Astrocyte (in vitro differentiated cells and primary cell): ENCODE data around the gene ATXN1. TPM values are rescaled to one million over a fixed set of nuclear protein-coding genes. Genes with fewer than 3 reads are reported as not detected.

ENCODE experiments used
- DNase-seq: peaks from one replicate; pipeline ENCODE4 v3.0.0-alpha.2; 2010; ENCODE audit warnings: low read depth
- FAIRE-seq: peaks from 2 replicates; lab custom pipeline; 2011; peaks lifted over from hg19 to GRCh38; lab: Jason Lieb, UNC
- H2AFZ ChIP-seq: 2 replicates; pipeline ENCODE4 v1.6.0; 2012; ENCODE audit warnings: low read depth, low read length, inconsistent platforms
- H3K27ac ChIP-seq: 2 replicates; pipeline ENCODE4 v1.5.1; 2011; ENCODE audit warnings: low read depth, low read length, inconsistent platforms
- H3K27me3 ChIP-seq: 2 replicates; pipeline ENCODE4 v1.6.0; 2011; ENCODE audit warnings: low read length, inconsistent platforms; ENCODE audit not compliant: insufficient read depth
- H3K36me3 ChIP-seq: 2 replicates; pipeline ENCODE4 v1.5.1; 2011; ENCODE audit warnings: low read length, inconsistent platforms; ENCODE audit not compliant: insufficient read depth
- H3K4me1 ChIP-seq: 2 replicates; pipeline ENCODE4 v1.5.1; 2011; ENCODE audit warnings: low read length, inconsistent platforms; ENCODE audit not compliant: insufficient read depth
- H3K4me2 ChIP-seq: 2 replicates; pipeline ENCODE4 v1.6.0; 2012; ENCODE audit warnings: low read length, inconsistent platforms
- H3K4me3 ChIP-seq: 2 replicates; pipeline ENCODE4 v1.5.1; 2011; ENCODE audit warnings: low read depth, mild to moderate bottlenecking, low read length, inconsistent platforms; ENCODE audit not compliant: insufficient read depth
- H3K79me2 ChIP-seq: 2 replicates; pipeline ENCODE4 v1.6.0; 2012; ENCODE audit warnings: mild to moderate bottlenecking, low read length, inconsistent platforms; ENCODE audit not compliant: insufficient read depth
- H3K9ac ChIP-seq: 2 replicates; pipeline ENCODE4 v1.6.0; 2012; ENCODE audit warnings: mild to moderate bottlenecking, low read length, inconsistent platforms
- H3K9me3 ChIP-seq: 2 replicates; pipeline ENCODE4 v1.5.1; 2012; ENCODE audit warnings: low read depth, mild to moderate bottlenecking, low read length, inconsistent platforms; ENCODE audit not compliant: insufficient read depth
- H4K20me1 ChIP-seq: 2 replicates; pipeline ENCODE4 v1.6.0; 2012; ENCODE audit warnings: low read length, inconsistent platforms; ENCODE audit not compliant: insufficient read depth
- H3K27ac Mint-ChIP-seq: one replicate; pipeline ENCODE4 v1.8.0; 2021; ENCODE audit warnings: mild to moderate bottlenecking, mixed read lengths; ENCODE audit not compliant: unreplicated experiment
- H3K27me3 Mint-ChIP-seq: one replicate; pipeline ENCODE4 v1.8.0; 2021; ENCODE audit warnings: low read depth, mixed read lengths; ENCODE audit not compliant: unreplicated experiment
- H3K36me3 Mint-ChIP-seq: one replicate; pipeline ENCODE4 v1.8.0; 2021; ENCODE audit warnings: low read depth, mixed read lengths; ENCODE audit not compliant: unreplicated experiment
- H3K4me1 Mint-ChIP-seq: one replicate; pipeline ENCODE4 v1.8.0; 2021; ENCODE audit warnings: low read depth, mixed read lengths; ENCODE audit not compliant: unreplicated experiment
- H3K4me3 Mint-ChIP-seq: one replicate; pipeline ENCODE4 v1.8.0; 2021; ENCODE audit warnings: mild to moderate bottlenecking, moderate library complexity, mixed read lengths; ENCODE audit not compliant: unreplicated experiment
- H3K9me3 Mint-ChIP-seq: one replicate; pipeline ENCODE4 v1.8.0; 2021; ENCODE audit warnings: mild to moderate bottlenecking, mixed read lengths; ENCODE audit not compliant: unreplicated experiment
- CTCF ChIP-seq: IDR thresholded peaks from 2 replicates; pipeline ENCODE4 v1.5.1; 2011; ENCODE audit warnings: low read depth, mild to moderate bottlenecking, inconsistent platforms, low read length, moderate library complexity; ENCODE audit not compliant: insufficient read depth
- EZH2 ChIP-seq: IDR thresholded peaks from 2 replicates; pipeline ENCODE4 v1.6.1; 2012; ENCODE audit warnings: mild to moderate bottlenecking, low read length, inconsistent platforms; ENCODE audit not compliant: insufficient read depth
- total RNA-seq: library from RNA; stranded (reverse); gene quantifications from 2 replicates; pipeline ENCODE4 v1.2.1, GENCODE V29; 2021

Gene ATXN1
- total RNA-seq, 1 donor from 2014 or later, result 70.9 TPM

- Histone ChIP-seq H3K27ac (no peak overlapping the region), H3K9ac (no peak overlapping the region), H2AFZ (no peak overlapping the region), H4K20me1 (peaks cover 4% of the 10 kb centered on the region), H3K79me2 (no peaks in the 10 kb centered on the region), H3K4me2 (no peak overlapping the region), H3K36me3 (peaks cover 3% of the 10 kb centered on the region), H3K27me3 (no peaks in the 10 kb centered on the region), H3K4me1 (no peaks in the 10 kb centered on the region), H3K9me3 (no peaks in the 10 kb centered on the region), H3K4me3 (no peak overlapping the region)
- TF ChIP-seq EZH2, result no peak
- TF ChIP-seq CTCF, result no peak
- FAIRE-seq (no peak), DNase-seq (no peak)
- no peaks in the 10 kb centered on the region for H3K4me1 Mint-ChIP-seq
- H3K27ac Mint-ChIP-seq, result no peak overlapping the region
- H3K4me3 Mint-ChIP-seq, result no peak overlapping the region
- peaks cover 20% of the 10 kb centered on the region for H3K36me3 Mint-ChIP-seq
- no peaks in the 10 kb centered on the region for H3K9me3 Mint-ChIP-seq
- no peaks in the 10 kb centered on the region for H3K27me3 Mint-ChIP-seq
These were observed 459.7 kb downstream of the ATXN1 start for GRCh38 chr6:16301511-16301910.

- Histone ChIP-seq H3K9me3 (no peaks in the 10 kb centered on the region), H3K9ac (no peak overlapping the region), H3K4me1 (no peaks in the 10 kb centered on the region), H3K4me2 (no peak overlapping the region), H3K27me3 (no peaks in the 10 kb centered on the region), H3K27ac (no peak overlapping the region), H3K4me3 (no peak overlapping the region), H3K36me3 (no peaks in the 10 kb centered on the region), H4K20me1 (peaks cover 4% of the 10 kb centered on the region), H2AFZ (no peak overlapping the region), H3K79me2 (no peaks in the 10 kb centered on the region)
- TF ChIP-seq EZH2 (no peak), CTCF (no peak)
- peaks cover 5% of the 10 kb centered on the region for H3K9me3 Mint-ChIP-seq
- no peaks in the 10 kb centered on the region for H3K27me3 Mint-ChIP-seq
- FAIRE-seq, result no peak
- no peak for DNase-seq
- H3K27ac Mint-ChIP-seq, result no peak overlapping the region
- H3K36me3 Mint-ChIP-seq, result peaks cover 22% of the 10 kb centered on the region
- no peaks in the 10 kb centered on the region for H3K4me1 Mint-ChIP-seq
- H3K4me3 Mint-ChIP-seq, result no peak overlapping the region
These were observed 461.4 kb downstream of the ATXN1 start for GRCh38 chr6:16299861-16300260.

GRCh38 chr6:16296061-16296670 lies 465.1 kb downstream of the ATXN1 start:
- Histone ChIP-seq H4K20me1 (peaks cover 4% of the 10 kb centered on the region), H3K9me3 (no peaks in the 10 kb centered on the region), H3K4me3 (no peak overlapping the region), H3K36me3 (no peaks in the 10 kb centered on the region), H3K27me3 (no peaks in the 10 kb centered on the region), H3K4me1 (no peaks in the 10 kb centered on the region), H3K9ac (no peak overlapping the region), H3K4me2 (no peak overlapping the region), H2AFZ (no peak overlapping the region), H3K27ac (no peak overlapping the region), H3K79me2 (no peaks in the 10 kb centered on the region)
- FAIRE-seq, result no peak
- peaks cover 5% of the 10 kb centered on the region for H3K9me3 Mint-ChIP-seq
- no peak for DNase-seq
- H3K36me3 Mint-ChIP-seq, result peaks cover 19% of the 10 kb centered on the region
- no peak overlapping the region for H3K27ac Mint-ChIP-seq
- no peak overlapping the region for H3K4me3 Mint-ChIP-seq
- no peaks in the 10 kb centered on the region for H3K4me1 Mint-ChIP-seq
- no peak for TF ChIP-seq CTCF
- no peak for TF ChIP-seq EZH2
- peaks cover 4% of the 10 kb centered on the region for H3K27me3 Mint-ChIP-seq
